ENCODE data around the gene FAM221B. TPM values are rescaled to one million over a fixed set of nuclear protein-coding genes. Genes with fewer than 3 reads are reported as not detected.

FAM221B gene
- total RNA-seq, 4 donors from 2014 or later, result not detected

DNA sequence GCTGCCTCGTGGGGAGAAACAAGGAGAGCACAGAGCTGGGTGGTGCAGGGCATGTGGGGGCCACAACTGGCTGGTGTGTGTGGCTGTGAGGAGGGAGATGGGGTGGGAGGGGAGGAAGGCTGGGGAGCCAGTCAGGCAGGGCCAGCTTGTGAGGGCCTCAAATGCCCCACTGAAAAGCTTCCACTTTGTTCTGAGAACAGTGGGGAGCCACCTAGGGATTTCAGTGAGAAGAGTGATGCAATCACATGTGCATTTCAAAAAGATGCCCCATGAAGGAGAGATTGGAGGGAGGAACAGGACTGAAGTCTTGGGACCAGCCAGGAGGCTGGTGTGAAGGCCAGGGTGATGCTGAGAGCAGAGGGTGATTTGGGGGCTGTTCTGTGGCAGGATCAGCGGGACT lies 40.4 kb upstream of the FAM221B start:
- Histone ChIP-seq H3K27me3 (peaks cover 0 to 66% (median 0%) of the 10 kb centered on the region in 4 donors), H3K27ac (no peak overlapping the region), H3K4me1 (peaks cover 0 to 7% (median 0%) of the 10 kb centered on the region in 3 donors), H3K4me3 (no peak overlapping the region), H3K9me3 (no peaks in the 10 kb centered on the region), H3K36me3 (no peaks in the 10 kb centered on the region)
- no peak for TF ChIP-seq POLR2A (IDR thresholded peaks at IDR 0.05)
- TF ChIP-seq, protein P1, sequence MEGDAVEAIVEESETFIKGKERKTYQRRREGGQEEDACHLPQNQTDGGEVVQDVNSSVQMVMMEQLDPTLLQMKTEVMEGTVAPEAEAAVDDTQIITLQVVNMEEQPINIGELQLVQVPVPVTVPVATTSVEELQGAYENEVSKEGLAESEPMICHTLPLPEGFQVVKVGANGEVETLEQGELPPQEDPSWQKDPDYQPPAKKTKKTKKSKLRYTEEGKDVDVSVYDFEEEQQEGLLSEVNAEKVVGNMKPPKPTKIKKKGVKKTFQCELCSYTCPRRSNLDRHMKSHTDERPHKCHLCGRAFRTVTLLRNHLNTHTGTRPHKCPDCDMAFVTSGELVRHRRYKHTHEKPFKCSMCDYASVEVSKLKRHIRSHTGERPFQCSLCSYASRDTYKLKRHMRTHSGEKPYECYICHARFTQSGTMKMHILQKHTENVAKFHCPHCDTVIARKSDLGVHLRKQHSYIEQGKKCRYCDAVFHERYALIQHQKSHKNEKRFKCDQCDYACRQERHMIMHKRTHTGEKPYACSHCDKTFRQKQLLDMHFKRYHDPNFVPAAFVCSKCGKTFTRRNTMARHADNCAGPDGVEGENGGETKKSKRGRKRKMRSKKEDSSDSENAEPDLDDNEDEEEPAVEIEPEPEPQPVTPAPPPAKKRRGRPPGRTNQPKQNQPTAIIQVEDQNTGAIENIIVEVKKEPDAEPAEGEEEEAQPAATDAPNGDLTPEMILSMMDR (IDR thresholded peaks at IDR 0.05), result no peak
- DNase-seq, result no peak
- intact Hi-C loops (cut with DNase I), result no loop called here
- WGBS, 2 donors, result 67 to 70% methylated on average over 2 of the region's 2 CpGs

DNA sequence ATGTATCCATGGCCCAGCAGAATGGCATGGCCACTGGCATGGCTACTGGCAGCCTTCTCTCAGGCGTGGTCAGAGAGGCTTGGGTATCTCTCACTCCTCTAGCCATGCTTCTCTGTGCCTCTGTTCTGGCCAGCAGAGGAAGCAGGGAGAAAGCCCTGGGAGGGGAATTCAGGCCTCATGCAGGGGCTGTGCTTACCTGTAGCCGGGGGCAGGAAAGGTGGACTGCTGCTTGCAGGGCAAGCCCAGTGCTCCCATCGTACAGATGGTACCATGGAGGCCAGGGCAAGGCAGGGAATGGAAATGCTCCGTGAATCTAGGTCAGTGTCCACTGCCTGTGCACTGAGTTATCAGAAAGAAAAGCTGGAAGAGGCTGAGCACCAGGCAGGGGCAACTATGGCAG lies 39.0 kb upstream of the FAM221B start:
- Histone ChIP-seq H3K36me3 (no peaks in the 10 kb centered on the region), H3K4me1 (peaks cover 0 to 7% (median 0%) of the 10 kb centered on the region in 3 donors), H3K27me3 (peaks cover 0 to 80% (median 0%) of the 10 kb centered on the region in 4 donors), H3K4me3 (no peak overlapping the region), H3K27ac (no peak overlapping the region), H3K9me3 (no peaks in the 10 kb centered on the region)
- 81 to 90% methylated on average over 2 to 3 of the region's 4 CpGs for WGBS, 2 donors
- no peak for DNase-seq
- TF ChIP-seq, protein P1 (IDR thresholded peaks at IDR 0.05), result no peak
- no peak for TF ChIP-seq POLR2A (IDR thresholded peaks at IDR 0.05)
- intact Hi-C loops (cut with DNase I), result no loop called here

DNA sequence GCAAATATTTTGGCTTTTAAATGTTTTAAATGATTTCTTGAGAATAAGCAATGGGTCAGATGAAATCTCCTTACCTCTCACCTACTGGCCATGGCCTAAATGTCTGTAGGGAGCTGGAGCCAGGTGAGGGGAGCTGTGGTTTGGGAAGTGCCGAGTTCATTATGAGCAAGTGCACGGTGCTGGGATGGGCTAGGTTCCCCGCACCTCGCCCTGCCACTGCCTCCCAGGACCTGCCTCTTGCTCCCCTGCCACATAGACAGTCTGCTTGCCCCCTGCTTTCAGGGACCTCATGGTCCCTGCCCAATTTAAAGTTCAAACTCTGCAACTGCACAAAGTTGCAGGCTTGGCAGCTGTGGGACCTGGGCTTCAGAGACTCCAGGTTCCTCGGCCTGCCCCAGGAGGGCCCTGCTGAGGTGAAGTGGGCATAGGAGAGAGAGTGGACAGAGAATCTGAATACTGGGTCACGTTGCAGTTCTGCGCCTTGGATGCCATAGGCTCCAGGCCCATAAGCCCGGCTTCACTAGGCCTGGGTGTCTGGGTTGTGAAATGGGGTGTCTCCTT lies 36.2 kb upstream of the FAM221B start:
- intact Hi-C loops (cut with DNase I), result no loop called here

DNA sequence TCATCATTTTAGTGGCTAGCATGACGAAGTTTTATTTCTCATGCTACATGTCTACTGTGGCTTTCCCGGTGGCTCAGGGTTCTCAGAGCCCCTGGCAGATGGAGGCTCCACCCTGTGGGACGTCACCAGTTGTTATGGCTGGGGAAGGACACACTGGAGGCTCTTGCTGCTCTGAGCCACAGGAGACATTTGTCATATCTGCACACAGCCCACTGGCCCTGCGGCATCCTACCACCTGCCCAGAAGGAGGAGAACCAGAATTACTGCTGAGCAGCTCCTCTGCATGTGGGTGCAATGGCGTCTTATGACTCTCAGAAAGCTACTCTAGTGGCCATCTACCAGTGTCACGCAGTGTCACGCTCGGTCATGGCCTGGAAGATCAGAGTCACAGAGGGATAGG lies 35.1 kb upstream of the FAM221B start:
- H3K27me3 ChIP-seq, result peaks cover 0 to 95% (median 0%) of the 10 kb centered on the region in 4 donors
- H3K4me1 ChIP-seq, result no peaks in the 10 kb centered on the region
- H3K9me3 ChIP-seq, result no peaks in the 10 kb centered on the region
- no peak for TF ChIP-seq POLR2A (IDR thresholded peaks at IDR 0.05)
- TF ChIP-seq, protein P1 (IDR thresholded peaks at IDR 0.05), result no peak
- intact Hi-C loops (cut with DNase I), result no loop called here
- H3K27ac ChIP-seq, result no peak overlapping the region
- H3K36me3 ChIP-seq, result no peaks in the 10 kb centered on the region
- 33 to 91% methylated on average over 4 of the region's 8 CpGs for WGBS, 2 donors
- no peak for DNase-seq
- H3K4me3 ChIP-seq, result no peak overlapping the region

More for the DNA sequence above, 36.2 kb upstream of the FAM221B start:
- H3K9me3 ChIP-seq, result no peaks in the 10 kb centered on the region
- DNase-seq, result no peak
- H3K36me3 ChIP-seq, result no peaks in the 10 kb centered on the region
- peaks cover 0 to 95% (median 0%) of the 10 kb centered on the region in 4 donors for H3K27me3 ChIP-seq
- no peak overlapping the region for H3K27ac ChIP-seq
- no peaks in the 10 kb centered on the region for H3K4me1 ChIP-seq
- H3K4me3 ChIP-seq, result no peak overlapping the region
- 79 to 84% methylated on average over 6 to 7 of the region's 8 CpGs for WGBS, 2 donors
- TF ChIP-seq POLR2A (IDR thresholded peaks at IDR 0.05), result no peak
- TF ChIP-seq, protein P1 (IDR thresholded peaks at IDR 0.05), result no peak

DNA sequence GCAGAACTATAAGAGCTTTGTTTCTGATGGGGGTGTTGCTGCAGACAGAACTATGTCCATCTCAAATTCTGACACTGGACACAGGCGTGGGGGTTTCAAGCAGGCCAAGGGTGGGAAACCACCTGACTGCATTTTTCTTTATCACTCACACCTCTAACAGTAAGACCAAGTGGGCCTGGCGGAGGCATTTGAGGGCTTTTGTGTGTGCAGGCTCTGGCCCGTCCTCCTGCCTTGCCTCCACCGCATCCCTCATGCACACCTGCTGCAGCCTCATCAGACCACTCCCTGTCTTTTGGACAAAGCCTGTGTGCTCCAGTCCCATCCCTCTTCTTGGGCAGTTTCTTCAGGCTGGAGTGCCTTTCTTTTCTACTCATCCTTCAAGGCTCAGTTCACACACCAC lies 33.8 kb upstream of the FAM221B start:
- 64 to 83% methylated on average over 2 to 4 of the region's 4 CpGs for WGBS, 2 donors
- DNase-seq, result no peak

More for the DNA sequence above, 33.8 kb upstream of the FAM221B start:
- no peaks in the 10 kb centered on the region for H3K4me1 ChIP-seq
- H3K27ac ChIP-seq, result no peak overlapping the region
- H3K9me3 ChIP-seq, result no peaks in the 10 kb centered on the region
- intact Hi-C loops (cut with DNase I), result no loop called here
- no peak for TF ChIP-seq POLR2A (IDR thresholded peaks at IDR 0.05)
- TF ChIP-seq, protein P1 (IDR thresholded peaks at IDR 0.05), result no peak
- no peak overlapping the region for H3K4me3 ChIP-seq
- peaks cover 0 to 87% (median 0%) of the 10 kb centered on the region in 4 donors for H3K27me3 ChIP-seq
- no peaks in the 10 kb centered on the region for H3K36me3 ChIP-seq
